RKO (cell line): ENCODE measurements around the gene TSNAXIP1.

ENCODE experiments used
- DNase-seq: peaks from one replicate; pipeline ENCODE4 v3.0.0-alpha.2; 2016; ENCODE audit warnings: low spot score

Gene TSNAXIP1

GRCh38 chr16:67837811-67838210, 31.1 kb downstream of the TSNAXIP1 start:
- no peak for DNase-seq

DNA sequence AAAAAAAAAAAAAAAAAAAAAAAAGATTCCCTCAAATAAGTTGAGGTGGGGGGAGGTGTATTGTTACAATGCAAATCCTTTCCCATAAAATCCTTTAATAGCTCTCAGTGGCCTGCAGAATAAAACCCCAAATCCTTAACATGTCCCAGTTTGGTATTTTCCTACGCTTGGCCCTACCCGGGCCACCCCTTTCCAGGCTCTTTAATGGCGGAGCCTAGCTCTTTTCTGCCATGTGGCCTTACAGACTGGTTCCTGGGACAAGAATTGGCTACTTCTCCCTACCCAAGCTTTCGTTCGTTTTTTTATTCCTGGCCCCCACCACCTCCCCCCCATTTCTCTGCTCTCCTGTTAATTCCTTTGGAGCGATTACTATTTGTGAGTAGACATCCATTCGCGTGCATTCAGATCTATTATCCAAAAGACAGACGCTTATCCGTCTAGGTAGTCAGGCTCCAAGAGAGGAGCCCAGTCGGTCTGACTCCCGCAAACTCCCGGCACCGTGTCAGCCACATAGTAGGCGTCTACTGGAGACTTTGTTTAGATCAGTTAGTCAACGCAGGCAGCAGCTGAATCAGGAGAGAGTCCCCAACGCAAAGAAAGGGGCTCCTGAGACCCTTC, 34.6 kb downstream of the TSNAXIP1 start:
- no peak for DNase-seq

- DNase-seq = peak; percentile 95
Observed at GRCh38 chr16:67841816-67842508, 35.3 kb downstream of the TSNAXIP1 start, which contains the start of gene THAP11. THAP11 (plus strand) TSS chr16:67842320; CDS start chr16:67842555, 235 bp downstream.

DNA sequence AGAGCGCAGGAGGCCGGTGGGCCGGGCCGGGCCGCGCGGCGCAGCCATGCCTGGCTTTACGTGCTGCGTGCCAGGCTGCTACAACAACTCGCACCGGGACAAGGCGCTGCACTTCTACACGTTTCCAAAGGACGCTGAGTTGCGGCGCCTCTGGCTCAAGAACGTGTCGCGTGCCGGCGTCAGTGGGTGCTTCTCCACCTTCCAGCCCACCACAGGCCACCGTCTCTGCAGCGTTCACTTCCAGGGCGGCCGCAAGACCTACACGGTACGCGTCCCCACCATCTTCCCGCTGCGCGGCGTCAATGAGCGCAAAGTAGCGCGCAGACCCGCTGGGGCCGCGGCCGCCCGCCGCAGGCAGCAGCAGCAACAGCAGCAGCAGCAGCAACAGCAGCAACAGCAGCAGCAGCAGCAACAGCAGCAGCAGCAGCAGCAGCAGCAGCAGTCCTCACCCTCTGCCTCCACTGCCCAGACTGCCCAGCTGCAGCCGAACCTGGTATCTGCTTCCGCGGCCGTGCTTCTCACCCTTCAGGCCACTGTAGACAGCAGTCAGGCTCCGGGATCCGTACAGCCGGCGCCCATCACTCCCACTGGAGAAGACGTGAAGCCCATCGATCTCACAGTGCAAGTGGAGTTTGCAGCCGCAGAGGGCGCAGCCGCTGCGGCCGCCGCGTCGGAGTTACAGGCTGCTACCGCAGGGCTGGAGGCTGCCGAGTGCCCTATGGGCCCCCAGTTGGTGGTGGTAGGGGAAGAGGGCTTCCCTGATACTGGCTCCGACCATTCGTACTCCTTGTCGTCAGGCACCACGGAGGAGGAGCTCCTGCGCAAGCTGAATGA, 36.0 kb downstream of the TSNAXIP1 start:
- peak; percentile 73 for DNase-seq

GRCh38 chr16:67843343-67843765, 36.7 kb downstream of the TSNAXIP1 start:
- no peak for DNase-seq

- peak; percentile 33 for DNase-seq
Observed at GRCh38 chr16:67844497-67844896, 37.8 kb downstream of the TSNAXIP1 start.

DNA sequence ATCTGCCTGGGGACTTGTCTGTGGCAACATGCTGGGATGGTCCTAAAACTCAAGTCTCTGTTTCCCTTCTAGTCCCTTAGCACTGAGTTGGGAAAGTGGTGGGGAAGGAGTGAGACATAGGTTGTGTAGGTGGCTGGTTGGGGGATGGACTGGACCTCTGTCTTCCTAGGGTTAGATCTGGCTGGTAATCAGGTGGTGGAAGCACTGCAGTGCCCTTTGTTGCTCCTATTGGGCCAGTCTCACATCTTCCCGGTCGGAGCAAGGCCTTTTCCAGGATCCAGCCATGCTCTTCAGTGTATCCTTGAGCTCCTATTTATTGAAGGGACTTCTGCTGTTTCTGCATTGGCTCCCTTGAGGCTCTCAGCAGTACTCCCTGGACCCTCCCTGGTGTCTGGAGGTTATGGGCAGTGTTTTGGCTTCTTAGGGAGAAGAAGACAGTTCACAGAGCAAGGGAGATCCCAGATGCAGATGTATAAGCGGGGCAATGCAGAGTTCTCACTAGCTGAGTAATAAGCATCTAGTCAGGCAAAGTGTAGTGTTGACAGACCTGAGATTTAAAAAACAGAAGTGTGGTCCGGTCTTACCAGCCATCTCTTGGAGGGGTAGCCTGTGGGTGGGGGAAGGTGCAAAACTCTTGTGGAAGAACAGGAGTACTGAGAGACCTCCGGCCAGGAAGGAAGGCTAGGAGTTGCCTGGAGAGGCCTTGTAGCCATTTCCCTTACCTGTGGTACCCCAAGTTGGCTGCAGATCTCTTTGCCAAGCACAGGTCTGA, 38.8 kb downstream of the TSNAXIP1 start:
- no peak for DNase-seq

DNA sequence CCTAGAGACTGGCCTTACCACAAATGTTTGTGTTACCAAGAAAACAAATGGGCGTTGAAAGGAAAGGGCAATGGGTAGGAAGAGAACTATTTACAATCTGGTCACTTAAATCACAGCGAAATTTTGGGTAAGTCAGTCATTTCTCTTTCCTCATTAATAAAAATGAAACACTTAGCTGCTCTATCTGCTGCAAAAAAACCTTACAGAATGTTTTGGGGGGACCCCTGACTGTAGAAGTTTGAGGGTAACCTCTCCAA, 39.3 kb downstream of the TSNAXIP1 start:
- DNase-seq = no peak

DNA sequence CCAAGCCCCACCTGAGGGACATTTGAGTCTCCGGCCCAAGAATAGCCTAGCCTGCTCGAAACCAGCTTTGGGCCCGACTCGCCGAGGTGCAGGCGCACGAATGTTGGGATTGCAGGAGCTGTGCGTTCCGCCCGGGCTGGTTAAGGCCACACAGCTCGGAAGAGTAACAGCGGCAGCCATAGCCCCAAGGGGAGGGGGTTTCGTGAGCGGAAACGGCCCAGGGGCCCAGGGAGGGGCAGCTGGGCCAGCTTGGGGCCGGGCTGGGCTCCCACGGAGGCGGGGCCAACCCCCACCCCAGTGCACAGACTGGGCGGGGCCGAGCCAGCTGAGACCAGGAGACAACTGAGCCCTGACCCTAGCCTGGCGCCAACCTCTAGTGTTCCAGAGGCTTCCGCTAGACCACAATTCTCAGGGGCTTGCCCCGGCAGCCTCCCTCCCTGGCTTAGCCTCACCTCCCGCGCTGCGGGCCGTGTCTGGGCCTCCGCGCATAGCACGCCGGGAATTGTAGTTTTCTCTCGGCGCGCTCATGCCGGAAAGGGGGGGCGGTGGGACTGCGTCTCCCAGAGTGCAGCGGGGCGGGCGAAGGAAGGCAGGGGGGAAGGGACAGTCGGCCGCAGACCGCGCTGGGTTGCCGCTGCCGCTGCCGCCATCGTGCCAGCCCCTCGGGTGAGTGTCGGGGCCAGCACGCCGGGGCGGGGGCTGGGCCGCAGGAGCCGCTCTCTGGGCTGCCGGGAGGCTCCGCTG, 39.8 kb downstream of the TSNAXIP1 start, which contains the start of gene NUTF2:
Gene NUTF2 (plus strand): TSS at position 614 of the 744 bp plus-strand sequence. CDS start 18,198 bp downstream, outside the sequence.
- DNase-seq = peak; percentile 93

GRCh38 chr16:67847064-67847861, 40.6 kb downstream of the TSNAXIP1 start, which contains the start of gene CENPT:
CENPT (minus strand) TSS chr16:67847693; CDS start chr16:67833859, 13,834 bp downstream.
- DNase-seq = peak; percentile 79

DNA sequence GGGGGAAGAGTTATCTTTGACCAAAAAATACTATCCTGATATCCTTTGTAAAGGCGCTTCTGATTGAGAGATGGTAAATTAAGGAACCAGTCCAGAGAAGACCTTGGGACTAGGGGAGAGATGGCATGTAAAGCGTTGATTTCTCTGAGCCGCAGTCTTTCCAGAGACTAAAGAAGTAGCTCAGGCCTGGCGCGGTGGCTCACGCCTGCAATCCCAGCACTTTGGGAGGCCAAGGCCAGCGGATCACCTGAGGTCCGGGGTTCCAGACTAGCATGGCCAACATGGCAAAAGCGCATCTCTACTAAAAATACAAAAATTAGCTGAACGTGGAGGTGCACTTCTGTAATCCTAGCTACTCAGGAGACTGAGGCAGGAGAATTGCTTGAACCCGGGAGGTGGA, 41.4 kb downstream of the TSNAXIP1 start:
- no peak for DNase-seq

DNA sequence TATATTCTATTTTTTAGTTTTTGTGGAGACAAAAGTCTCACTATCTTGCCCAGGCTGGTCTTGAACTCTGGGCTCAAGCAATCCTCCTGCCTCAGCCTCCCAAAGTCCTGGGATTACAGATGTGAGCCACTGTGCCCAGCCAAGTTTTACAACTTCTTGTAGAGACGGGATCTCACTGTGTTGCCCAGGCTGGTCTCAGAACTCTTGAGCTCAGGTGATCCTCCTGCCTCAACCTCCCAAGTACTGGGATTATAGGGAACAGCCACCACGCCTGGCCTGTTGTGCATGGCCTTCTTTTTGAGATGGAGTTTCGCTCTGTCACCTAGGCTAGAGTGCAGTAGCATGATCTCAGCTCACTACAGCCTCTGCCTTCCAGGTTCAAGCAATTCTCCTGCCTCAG, 47.0 kb downstream of the TSNAXIP1 start:
- DNase-seq = no peak

DNA sequence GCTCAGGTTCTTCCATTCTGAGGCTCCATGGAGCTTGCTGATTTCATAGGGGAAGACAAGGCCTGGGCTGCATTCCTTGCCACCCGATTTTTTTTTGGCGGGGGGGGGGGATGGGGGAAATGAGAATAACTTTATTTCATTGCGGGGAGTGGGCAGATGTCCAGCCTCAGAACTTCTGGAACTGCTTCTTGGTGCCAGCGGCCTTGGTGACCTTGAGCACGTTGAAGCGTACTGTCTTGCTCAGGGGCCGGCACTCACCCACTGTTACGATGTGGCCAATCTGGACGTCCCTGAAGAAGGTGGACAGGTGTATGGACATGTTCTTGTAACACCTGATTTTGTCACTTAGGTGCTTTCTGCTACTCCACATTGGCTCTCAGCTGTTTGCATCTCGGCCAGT, 49.1 kb downstream of the TSNAXIP1 start:
- no peak for DNase-seq

DNA sequence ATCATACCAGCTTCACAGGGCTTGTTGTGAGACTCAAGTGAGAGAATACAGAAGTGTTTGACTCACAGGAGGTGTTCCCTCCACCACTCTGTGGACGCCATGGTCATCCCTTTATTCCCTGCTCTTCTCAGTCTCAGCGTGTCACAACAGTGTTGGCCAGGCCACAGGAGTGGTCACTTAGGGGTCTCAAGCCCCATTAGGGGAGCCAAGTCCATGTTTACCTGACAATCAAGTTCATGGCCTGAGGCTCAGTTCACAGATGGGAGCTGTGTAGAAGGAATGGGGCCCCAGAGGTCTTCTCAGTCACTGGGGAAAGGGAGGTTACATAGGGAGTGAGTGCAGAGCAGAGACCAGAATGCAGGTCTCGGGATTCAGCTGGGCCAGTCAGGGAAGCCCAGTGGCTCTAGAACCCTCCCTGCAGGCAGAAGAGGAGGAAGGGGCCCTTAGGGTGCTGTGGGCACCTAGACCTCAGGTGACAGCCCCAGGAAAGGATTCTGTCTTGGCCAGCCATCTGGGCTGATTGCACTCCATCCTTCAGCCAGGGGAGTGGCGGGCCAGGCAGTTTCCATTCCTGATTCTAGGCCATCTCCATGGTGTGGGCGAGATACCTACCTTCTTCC, 50.3 kb downstream of the TSNAXIP1 start:
- no peak for DNase-seq

- DNase-seq = peak; percentile 94
Observed at GRCh38 chr16:67857547-67858233, 51.0 kb downstream of the TSNAXIP1 start.

DNA sequence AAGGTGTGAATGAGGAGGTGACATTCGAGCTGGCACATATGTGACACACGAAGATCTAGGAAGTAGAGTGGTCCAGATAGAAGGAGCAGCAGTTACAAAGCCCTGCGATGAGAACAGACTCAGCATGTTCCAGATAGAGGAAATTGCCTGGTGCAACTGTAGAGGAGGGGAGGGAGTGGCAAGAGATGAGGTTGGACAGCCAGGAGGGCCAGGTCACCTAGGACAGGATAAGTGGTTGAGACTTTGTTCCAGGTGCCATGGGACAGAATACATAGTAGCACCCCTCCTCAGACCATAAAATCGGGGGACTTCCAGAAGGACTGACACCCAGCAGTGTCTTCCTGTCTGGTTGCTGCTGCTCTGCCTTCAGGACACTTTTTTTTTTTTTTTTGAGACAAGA, 51.8 kb downstream of the TSNAXIP1 start:
- DNase-seq = no peak

DNA sequence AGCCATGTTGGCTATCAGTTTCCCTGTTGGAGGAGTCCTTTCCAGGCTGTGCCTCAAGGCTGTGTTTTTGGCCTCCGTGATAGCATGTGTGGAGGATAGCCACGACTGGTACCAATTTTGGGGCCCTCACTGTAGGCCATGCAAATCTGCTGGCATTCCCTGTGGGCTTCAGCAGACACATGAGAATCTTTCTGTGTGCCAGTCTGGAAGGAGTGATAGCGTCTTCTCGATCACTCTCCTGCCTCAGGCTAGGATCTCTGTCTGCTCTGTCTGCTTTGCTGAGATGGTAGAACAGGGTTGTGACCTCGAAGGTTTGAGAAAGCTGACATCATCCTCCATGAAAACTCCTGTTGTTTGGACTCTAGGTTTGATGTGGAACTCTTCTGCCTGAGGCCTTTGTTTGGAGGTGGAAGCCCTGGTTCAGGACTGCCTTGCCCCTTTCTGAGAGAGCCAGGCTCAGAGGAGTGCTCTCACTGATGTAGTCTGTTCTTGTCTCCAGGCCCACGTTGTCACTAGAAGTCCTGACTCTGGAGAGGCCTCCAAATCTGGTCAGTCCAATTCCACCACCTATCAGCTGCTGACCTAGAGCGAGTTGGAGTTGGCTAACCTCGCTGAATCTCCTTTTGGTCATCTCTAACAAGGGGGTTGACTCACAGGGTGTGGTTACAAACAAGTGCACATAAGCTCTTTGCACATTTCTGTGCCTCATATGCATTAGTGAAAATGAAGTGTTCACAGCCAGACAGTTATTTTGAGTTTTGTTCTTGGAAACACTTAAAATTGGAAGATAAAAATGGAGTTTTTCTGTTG, 54.1 kb downstream of the TSNAXIP1 start:
- DNase-seq = peak; percentile 37

- DNase-seq = no peak
Observed at GRCh38 chr16:67861877-67862276, 55.2 kb downstream of the TSNAXIP1 start.
